ENCODE measurements around the gene TIAM2. TPM values are rescaled to one million over a fixed set of nuclear protein-coding genes. Genes with fewer than 3 reads are reported as not detected.

The TIAM2 gene
- total RNA-seq, 4 donors from 2014 or later = 9.2 to 18.2 (median 11.4) TPM

DNA sequence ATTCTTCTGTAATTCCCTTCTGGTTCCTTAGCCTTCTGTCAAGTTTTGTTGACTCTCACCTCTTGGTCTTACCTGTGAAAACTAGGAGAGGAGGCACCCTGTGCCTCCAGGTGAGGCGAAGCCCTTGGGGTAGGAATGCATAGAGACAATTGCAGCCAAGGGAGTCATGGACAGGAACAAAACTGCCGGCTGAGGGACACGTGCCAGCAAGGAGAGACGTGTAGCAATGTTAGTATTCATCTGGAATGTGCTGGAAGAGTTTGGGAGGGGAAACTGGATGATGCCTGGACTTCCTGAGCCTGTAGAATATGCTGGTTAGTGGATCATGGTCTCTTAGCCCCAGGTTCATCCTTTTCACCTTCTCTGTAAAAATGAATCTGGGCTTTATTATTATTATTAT lies 3.9 kb upstream of the TIAM2 start:
- Histone ChIP-seq H3K4me1 (peaks cover 0 to 11% (median 4%) of the 10 kb centered on the region in 4 donors), H3K27me3 (peaks cover 0 to 13% of the 10 kb centered on the region in 2 donors), H3K4me3 (no peak overlapping the region), H3K27ac (no peak overlapping the region), H3K36me3 (peaks cover 0 to 19% (median 0%) of the 10 kb centered on the region in 3 donors), H3K9me3 (peaks cover 0 to 10% (median 0%) of the 10 kb centered on the region in 4 donors)
- WGBS, 2 donors = 46 to 47% methylated on average over 4 of the region's 4 CpGs
- TF ChIP-seq EP300 (IDR thresholded peaks at IDR 0.05) (no peak), POLR2A (IDR thresholded peaks at IDR 0.05) (no peak)
- TF ChIP-seq, protein P1, sequence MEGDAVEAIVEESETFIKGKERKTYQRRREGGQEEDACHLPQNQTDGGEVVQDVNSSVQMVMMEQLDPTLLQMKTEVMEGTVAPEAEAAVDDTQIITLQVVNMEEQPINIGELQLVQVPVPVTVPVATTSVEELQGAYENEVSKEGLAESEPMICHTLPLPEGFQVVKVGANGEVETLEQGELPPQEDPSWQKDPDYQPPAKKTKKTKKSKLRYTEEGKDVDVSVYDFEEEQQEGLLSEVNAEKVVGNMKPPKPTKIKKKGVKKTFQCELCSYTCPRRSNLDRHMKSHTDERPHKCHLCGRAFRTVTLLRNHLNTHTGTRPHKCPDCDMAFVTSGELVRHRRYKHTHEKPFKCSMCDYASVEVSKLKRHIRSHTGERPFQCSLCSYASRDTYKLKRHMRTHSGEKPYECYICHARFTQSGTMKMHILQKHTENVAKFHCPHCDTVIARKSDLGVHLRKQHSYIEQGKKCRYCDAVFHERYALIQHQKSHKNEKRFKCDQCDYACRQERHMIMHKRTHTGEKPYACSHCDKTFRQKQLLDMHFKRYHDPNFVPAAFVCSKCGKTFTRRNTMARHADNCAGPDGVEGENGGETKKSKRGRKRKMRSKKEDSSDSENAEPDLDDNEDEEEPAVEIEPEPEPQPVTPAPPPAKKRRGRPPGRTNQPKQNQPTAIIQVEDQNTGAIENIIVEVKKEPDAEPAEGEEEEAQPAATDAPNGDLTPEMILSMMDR (IDR thresholded peaks at IDR 0.05) = no peak
- DNase-seq (ENCODE audit: low spot score in 2 of 2) = no peak

DNA sequence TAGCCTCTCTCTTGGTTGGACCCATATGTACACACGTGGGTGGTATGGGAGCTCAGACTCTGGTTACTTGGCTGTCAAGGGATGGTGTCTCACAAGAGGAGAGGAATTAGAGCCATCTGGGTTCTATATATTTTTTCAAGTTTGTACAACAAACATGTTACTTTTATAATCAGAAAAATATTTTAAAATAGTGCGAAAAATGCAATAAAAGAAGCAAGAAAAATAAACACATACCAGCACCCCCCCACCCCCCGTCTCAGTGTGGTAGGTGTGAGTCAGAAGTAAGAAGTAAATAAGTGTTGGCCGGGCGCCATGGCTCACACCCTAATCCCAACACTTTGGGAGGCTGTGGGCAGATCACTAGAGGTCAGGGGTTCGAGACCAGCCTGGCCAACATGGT lies 2.1 kb upstream of the TIAM2 start:
- WGBS, 2 donors = 76 to 82% methylated on average over 6 of the region's 6 CpGs
- Histone ChIP-seq H3K27ac (no peak overlapping the region), H3K4me1 (peaks cover 0 to 15% (median 4%) of the 10 kb centered on the region in 4 donors), H3K36me3 (peaks cover 0 to 19% (median 0%) of the 10 kb centered on the region in 3 donors), H3K4me3 (no peak overlapping the region), H3K9me3 (peaks cover 0 to 10% (median 0%) of the 10 kb centered on the region in 4 donors), H3K27me3 (peaks cover 0 to 27% of the 10 kb centered on the region in 2 donors)
- no peak for DNase-seq (ENCODE audit: low spot score in 2 of 2)
- TF ChIP-seq, protein P1 (IDR thresholded peaks at IDR 0.05) = no peak
- TF ChIP-seq EP300 (IDR thresholded peaks at IDR 0.05) (no peak), POLR2A (IDR thresholded peaks at IDR 0.05) (no peak)

DNA sequence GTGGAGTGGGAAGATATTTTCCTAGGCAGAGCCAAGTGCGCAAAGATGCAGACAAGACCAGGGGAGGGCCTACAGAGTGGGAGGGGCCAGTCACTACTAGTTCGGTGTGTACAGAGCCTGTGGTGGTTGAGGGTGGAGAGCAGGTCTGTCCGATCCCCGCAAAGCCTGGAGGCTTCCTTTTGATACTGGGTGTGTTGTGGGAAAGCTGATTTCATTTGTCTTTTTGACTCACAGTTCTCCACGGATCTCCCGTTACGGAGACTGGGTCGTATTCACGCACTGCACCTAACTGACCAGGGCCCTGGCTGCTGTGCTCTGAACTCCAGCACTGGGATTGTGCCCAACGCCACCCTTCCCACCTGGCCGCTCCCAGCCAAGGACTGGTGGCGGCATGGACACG lies 1.4 kb upstream of the TIAM2 start:
- peaks cover 0 to 27% of the 10 kb centered on the region in 2 donors for H3K27me3 ChIP-seq
- peaks cover 0 to 15% (median 4%) of the 10 kb centered on the region in 4 donors for H3K4me1 ChIP-seq
- 90 to 91% methylated on average over 13 of the region's 13 CpGs for WGBS, 2 donors
- no peak overlapping the region for H3K27ac ChIP-seq
- TF ChIP-seq POLR2A (IDR thresholded peaks at IDR 0.05) (no peak), EP300 (IDR thresholded peaks at IDR 0.05) (no peak)
- TF ChIP-seq, protein P1 (IDR thresholded peaks at IDR 0.05) = no peak
- no peak for DNase-seq (ENCODE audit: low spot score in 2 of 2)
- no peak overlapping the region for H3K4me3 ChIP-seq
- peaks cover 0 to 14% (median 0%) of the 10 kb centered on the region in 3 donors for H3K36me3 ChIP-seq
- H3K9me3 ChIP-seq = peaks cover 0 to 10% (median 0%) of the 10 kb centered on the region in 4 donors

DNA sequence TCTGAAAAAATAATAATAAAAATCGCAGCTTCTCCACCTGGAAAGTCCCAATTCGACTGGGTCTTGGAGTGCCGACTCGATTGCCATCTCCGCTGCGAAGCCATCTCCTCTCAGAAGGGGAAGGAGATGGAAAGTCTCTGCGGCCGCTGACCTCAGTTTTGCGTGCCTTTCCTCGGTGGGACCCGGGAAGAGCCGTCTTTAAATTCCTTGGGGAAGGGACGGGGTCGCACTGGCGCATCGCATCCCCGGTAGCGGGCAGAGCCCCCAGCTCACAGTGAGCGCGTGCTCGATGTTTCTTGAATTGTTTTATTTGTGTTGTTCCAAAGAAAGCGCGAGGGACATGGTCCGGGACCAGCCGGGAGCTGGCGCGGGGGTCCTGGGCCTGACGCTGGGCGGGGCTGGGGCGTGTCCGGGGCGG lies 270 bp upstream of the TIAM2 start:
- no peak for TF ChIP-seq EP300 (IDR thresholded peaks at IDR 0.05)
- TF ChIP-seq, protein P1 (IDR thresholded peaks at IDR 0.05) = no peak
- TF ChIP-seq POLR2A (IDR thresholded peaks at IDR 0.05) = no peak
- 12 to 23% methylated on average over 24 to 32 of the region's 32 CpGs for WGBS, 2 donors
- DNase-seq (ENCODE audit: low spot score in 2 of 2) = no peak
- H3K4me1 ChIP-seq = peaks cover 0 to 15% (median 4%) of the 10 kb centered on the region in 4 donors
- no peak overlapping the region for H3K27ac ChIP-seq
- H3K36me3 ChIP-seq = peaks cover 0 to 9% (median 0%) of the 10 kb centered on the region in 3 donors
- H3K9me3 ChIP-seq = peaks cover 0 to 10% (median 0%) of the 10 kb centered on the region in 4 donors
- H3K4me3 ChIP-seq = peak overlapping the region in 2 of 4 donors; percentile 20 to 58
- H3K27me3 ChIP-seq = peaks cover 0 to 27% of the 10 kb centered on the region in 2 donors

DNA sequence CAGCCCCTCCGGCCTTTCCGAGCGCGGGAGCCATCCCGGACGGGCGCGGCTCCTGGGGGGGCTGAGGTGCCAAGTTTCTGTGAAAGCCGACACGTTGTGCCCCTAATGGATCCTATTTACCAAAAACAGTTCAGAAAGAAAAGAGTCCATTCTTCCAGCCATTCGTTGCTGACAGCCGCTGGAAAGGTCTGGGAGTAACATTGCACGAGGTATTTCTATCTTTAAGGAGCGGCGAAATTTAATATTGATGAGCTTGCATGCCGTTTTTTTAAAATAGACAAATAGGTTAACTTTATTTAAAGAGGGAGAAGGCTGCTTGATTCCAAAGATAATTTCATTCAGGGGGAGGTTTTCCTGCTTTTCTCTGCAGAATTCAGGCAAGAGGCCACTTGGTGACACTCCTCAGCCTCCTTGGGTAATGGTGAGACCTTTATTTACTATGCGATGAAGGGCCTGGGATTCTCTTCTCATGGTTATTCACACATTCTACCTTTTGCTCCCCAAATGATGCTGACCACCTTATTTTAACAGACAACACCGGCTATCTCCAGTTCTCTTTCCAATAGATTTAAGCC lies 988 bp downstream of the TIAM2 start:
- peak overlapping the region in 1 of 4 donors; percentile 55 for H3K27ac ChIP-seq
- H3K27me3 ChIP-seq = peaks cover 0 to 27% of the 10 kb centered on the region in 2 donors
- WGBS, 2 donors = 15 to 17% methylated on average over 16 to 18 of the region's 18 CpGs
- peak overlapping the region; percentile 20 to 60 (median 53) for H3K4me3 ChIP-seq
- peaks cover 0 to 10% (median 0%) of the 10 kb centered on the region in 4 donors for H3K9me3 ChIP-seq
- no peak for DNase-seq (ENCODE audit: low spot score in 2 of 2)
- H3K36me3 ChIP-seq = peaks cover 0 to 3% (median 0%) of the 10 kb centered on the region in 3 donors
- no peak for TF ChIP-seq EP300 (IDR thresholded peaks at IDR 0.05)
- TF ChIP-seq, protein P1 (IDR thresholded peaks at IDR 0.05) = no peak
- no peak for TF ChIP-seq POLR2A (IDR thresholded peaks at IDR 0.05)
- peaks cover 0 to 15% (median 4%) of the 10 kb centered on the region in 4 donors for H3K4me1 ChIP-seq

All from tibial nerve (tissue), 4 donors.